HepG2 (cell line): ENCODE data around the gene CDC42EP4. TPM values are rescaled to one million over a fixed set of nuclear protein-coding genes. Genes with fewer than 3 reads are reported as not detected.

Experiments used
- ARNTL ChIP-seq: sonication (generic); formaldehyde crosslinking; IDR thresholded peaks from 2 replicates; pipeline ENCODE4 v1.4.0; 2020; ENCODE audit warnings: mild to moderate bottlenecking, missing genetic modification reagents
- DNMT3B ChIP-seq: conservative IDR thresholded peaks from 2 replicates; pipeline ENCODE4 v1.6.1; 2016; ENCODE audit warnings: missing biosample characterization, control low read depth
- ESRRA ChIP-seq: sonication (generic); formaldehyde crosslinking; IDR thresholded peaks from 2 replicates; pipeline ENCODE4 v1.5.1; 2020; ENCODE audit warnings: mild to moderate bottlenecking, low read depth, missing genetic modification reagents
- FOXO4 ChIP-seq: sonication (generic); formaldehyde crosslinking; conservative IDR thresholded peaks from 2 replicates; pipeline ENCODE4 v1.8.1; 2023; ENCODE audit warnings: missing genetic modification reagents
- KLF15 ChIP-seq: sonication (generic); formaldehyde crosslinking; IDR thresholded peaks from 2 replicates; pipeline ENCODE4 v1.8.1; 2023; ENCODE audit warnings: borderline replicate concordance, mild to moderate bottlenecking, inconsistent platforms, missing genetic modification reagents, mixed read lengths
- MEF2D ChIP-seq: sonication (generic); formaldehyde crosslinking; IDR thresholded peaks from 2 replicates; pipeline ENCODE4 v1.5.1; 2020; ENCODE audit warnings: mild to moderate bottlenecking, missing genetic modification reagents
- NR2F6 ChIP-seq, 2 experiments: IDR thresholded peaks; 2 replicates each; pipeline ENCODE4 v1.6.1; 2016; ENCODE audit warnings: antibody characterized with exemption in 1 of 2, mild to moderate bottlenecking in 1 of 2
- PHB2 ChIP-seq: fragments of 450-650 bp; IDR thresholded peaks from 2 replicates; pipeline ENCODE4 v1.6.1; 2018; ENCODE audit not compliant: partially characterized antibody
- REXO4 ChIP-seq: sonication (generic); formaldehyde crosslinking; IDR thresholded peaks from 2 replicates; pipeline ENCODE4 v1.8.0; 2022; ENCODE audit warnings: missing genetic modification reagents, mild to moderate bottlenecking, borderline replicate concordance
- SKIL ChIP-seq: sonication (generic); formaldehyde crosslinking; IDR thresholded peaks from 2 replicates; pipeline ENCODE4 v1.8.0; 2022; ENCODE audit warnings: missing genetic modification reagents, mild to moderate bottlenecking, moderate library complexity, borderline replicate concordance
- ZFP36L2 ChIP-seq: sonication (generic); formaldehyde crosslinking; IDR thresholded peaks from 2 replicates; pipeline ENCODE4 v1.4.0; 2020; ENCODE audit warnings: missing genetic modification reagents
- ZNF317 ChIP-seq: sonication (generic); formaldehyde crosslinking; IDR thresholded peaks from 2 replicates; pipeline ENCODE4 v1.5.0; 2020; ENCODE audit warnings: mild to moderate bottlenecking, missing genetic modification reagents
- ZNF552 ChIP-seq: sonication (generic); formaldehyde crosslinking; IDR thresholded peaks from 2 replicates; pipeline ENCODE4 v1.9.0; 2022; ENCODE audit warnings: missing genetic modification reagents, mild to moderate bottlenecking, borderline replicate concordance
- polyA plus RNA-seq, 8 experiments: library from polyadenylated mRNA; depleted of rRNA in 3 of 8; stranded (reverse) in 7 of 8; unstranded in 1 of 8; fragments of >200 nt; fragmentation: Illumina TruSeq in 4 of 8; extraction: Trizol in 4 of 8; gene quantifications; 2 replicates each; pipeline versions ENCODE4 v1.2.1 to v1.2.3, GENCODE V29; 2011 to 2016; ENCODE audit warnings: low read depth in 4 of 8, missing spikeins in 1 of 8, mixed read lengths in 1 of 8; ENCODE audit not compliant: insufficient read depth in 1 of 8
- total RNA-seq, 5 experiments: library from RNA; depleted of rRNA; stranded (reverse); fragments of >200 nt; fragmentation: Illumina TruSeq; extraction: Trizol; gene quantifications; 2 replicates each; pipeline ENCODE4 v1.2.3, GENCODE V29; 2016; ENCODE audit warnings: low read depth in 1 of 5
- TF ChIP-seq, protein P1 (sequence below), 2 experiments: sonication (generic) in 1 of 2; formaldehyde crosslinking in 1 of 2; IDR thresholded peaks; 2 replicates each; pipeline versions ENCODE4 v1.5.1 to v1.6.1; 2011 to 2020; ENCODE audit warnings: borderline replicate concordance in 1 of 2, low read depth in 1 of 2, low read length in 1 of 2, mild to moderate bottlenecking in 1 of 2, missing genetic modification reagents in 1 of 2, moderate library complexity in 1 of 2
- TF ChIP-seq, protein P2 (sequence below): IDR thresholded peaks from 2 replicates; pipeline ENCODE4 v1.4.0; 2020; ENCODE audit warnings: mild to moderate bottlenecking, missing genetic modification reagents

The CDC42EP4 gene
- total and polyA plus RNA-seq, 2 of the 13 experiments (the other 11 are each of a cell fraction or from before 2014, with no cell fraction given), result 19.0 to 54.0 TPM

DNA sequence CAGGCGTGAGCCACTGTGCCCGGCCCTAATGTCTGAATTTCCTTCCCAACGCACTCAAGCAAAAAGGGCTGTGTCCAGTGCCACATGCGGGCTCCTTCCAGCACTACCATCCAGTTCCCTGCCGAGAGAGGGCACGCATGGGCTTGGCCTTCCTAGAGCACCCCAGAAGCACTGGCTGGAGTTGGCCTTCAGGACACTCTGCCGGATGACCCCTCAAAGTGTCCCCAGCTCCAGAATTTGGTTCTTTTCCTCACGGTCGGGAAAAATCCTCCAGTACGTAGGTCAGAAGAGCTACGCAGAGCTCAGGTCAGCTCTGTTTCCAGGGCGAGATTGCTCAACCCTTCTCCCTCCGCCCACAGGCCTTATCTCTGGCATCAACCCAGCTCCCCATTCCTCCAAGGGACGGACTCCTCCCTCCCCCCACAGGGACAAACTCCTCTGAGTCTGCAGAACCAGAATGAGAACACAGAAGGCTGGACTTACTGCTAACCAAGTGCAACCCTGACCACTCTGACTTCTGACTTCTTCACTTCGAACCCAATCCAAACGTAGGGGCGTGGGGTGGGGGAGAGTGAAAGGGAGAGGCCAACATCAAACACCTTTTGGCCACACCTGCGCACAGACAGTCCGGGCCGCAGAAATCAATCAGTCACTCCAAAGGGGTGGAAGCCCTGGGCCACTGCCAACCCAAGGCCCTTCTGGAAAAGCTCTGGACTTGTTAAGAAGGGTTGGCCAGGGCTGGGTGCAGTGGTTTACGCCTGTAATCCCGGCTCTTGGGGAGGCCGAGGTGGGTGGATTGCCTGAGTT is 3.6 kb downstream of the CDC42EP4 start (continued):
- TF ChIP-seq, protein P1, sequence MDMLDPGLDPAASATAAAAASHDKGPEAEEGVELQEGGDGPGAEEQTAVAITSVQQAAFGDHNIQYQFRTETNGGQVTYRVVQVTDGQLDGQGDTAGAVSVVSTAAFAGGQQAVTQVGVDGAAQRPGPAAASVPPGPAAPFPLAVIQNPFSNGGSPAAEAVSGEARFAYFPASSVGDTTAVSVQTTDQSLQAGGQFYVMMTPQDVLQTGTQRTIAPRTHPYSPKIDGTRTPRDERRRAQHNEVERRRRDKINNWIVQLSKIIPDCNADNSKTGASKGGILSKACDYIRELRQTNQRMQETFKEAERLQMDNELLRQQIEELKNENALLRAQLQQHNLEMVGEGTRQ (IDR thresholded peaks at IDR 0.05; ENCODE audit: low read depth, low read length), result no peak
- TF ChIP-seq, protein P1 (CRISPR knock-in tag; IDR thresholded peaks at IDR 0.05; ENCODE audit: borderline replicate concordance), result no peak
- TF ChIP-seq ZFP36L2 (CRISPR knock-in tag) (no peak), ZNF317 (CRISPR knock-in tag) (no peak), DNMT3B (CRISPR knock-in tag) (peak; percentile 86; the same call in 1 of the 2 replicates), KLF15 (CRISPR knock-in tag) (peak; percentile 84; the same call in 1 of the 2 replicates), MEF2D (CRISPR knock-in tag) (peak; percentile 82), ESRRA (CRISPR knock-in tag) (no peak), ARNTL (CRISPR knock-in tag) (peak; percentile 50; the same call in 1 of the 2 replicates), ZNF552 (CRISPR knock-in tag) (no peak; the same call in 1 of the 2 replicates), FOXO4 (CRISPR knock-in tag) (no peak), REXO4 (CRISPR knock-in tag) (no peak), NR2F6 (IDR thresholded peaks at IDR 0.05) (peak; percentile 79), NR2F6 (CRISPR knock-in tag; IDR thresholded peaks at IDR 0.05) (peak; percentile 82), SKIL (no peak), PHB2 (no peak)
- TF ChIP-seq, protein P2, sequence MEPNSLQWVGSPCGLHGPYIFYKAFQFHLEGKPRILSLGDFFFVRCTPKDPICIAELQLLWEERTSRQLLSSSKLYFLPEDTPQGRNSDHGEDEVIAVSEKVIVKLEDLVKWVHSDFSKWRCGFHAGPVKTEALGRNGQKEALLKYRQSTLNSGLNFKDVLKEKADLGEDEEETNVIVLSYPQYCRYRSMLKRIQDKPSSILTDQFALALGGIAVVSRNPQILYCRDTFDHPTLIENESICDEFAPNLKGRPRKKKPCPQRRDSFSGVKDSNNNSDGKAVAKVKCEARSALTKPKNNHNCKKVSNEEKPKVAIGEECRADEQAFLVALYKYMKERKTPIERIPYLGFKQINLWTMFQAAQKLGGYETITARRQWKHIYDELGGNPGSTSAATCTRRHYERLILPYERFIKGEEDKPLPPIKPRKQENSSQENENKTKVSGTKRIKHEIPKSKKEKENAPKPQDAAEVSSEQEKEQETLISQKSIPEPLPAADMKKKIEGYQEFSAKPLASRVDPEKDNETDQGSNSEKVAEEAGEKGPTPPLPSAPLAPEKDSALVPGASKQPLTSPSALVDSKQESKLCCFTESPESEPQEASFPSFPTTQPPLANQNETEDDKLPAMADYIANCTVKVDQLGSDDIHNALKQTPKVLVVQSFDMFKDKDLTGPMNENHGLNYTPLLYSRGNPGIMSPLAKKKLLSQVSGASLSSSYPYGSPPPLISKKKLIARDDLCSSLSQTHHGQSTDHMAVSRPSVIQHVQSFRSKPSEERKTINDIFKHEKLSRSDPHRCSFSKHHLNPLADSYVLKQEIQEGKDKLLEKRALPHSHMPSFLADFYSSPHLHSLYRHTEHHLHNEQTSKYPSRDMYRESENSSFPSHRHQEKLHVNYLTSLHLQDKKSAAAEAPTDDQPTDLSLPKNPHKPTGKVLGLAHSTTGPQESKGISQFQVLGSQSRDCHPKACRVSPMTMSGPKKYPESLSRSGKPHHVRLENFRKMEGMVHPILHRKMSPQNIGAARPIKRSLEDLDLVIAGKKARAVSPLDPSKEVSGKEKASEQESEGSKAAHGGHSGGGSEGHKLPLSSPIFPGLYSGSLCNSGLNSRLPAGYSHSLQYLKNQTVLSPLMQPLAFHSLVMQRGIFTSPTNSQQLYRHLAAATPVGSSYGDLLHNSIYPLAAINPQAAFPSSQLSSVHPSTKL (CRISPR knock-in tag), result peak; percentile 92
